DMS153 treated with DMSO at 0.1 percent for 48 hours (cell line): ENCODE measurements around the gene DMD.

Experiments
- DNase-seq: peaks from one replicate; lab custom pipeline; 2025; ENCODE audit not compliant: unreplicated experiment; lab: John Stamatoyannopoulos, UW

Gene DMD

DNA sequence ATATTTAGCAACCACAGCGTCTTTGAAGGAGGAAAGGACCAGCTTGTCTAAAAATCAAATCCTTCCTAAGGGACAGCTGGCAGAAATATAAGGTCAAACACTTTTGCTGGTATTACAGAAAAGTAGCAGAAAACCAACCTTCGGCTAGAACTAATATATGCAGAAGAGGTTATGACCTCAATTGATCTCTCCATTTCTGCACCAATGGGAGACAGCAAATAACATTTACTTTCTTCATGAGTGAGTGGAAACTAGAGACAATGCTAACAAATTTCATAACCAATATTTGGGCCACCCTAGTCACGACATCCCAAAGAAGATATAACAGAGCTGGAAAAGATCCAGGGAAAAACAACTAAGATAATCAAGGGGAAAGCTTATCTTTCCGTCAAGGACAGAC is 1892.5 kb downstream of the DMD start:
- DNase-seq: no peak

DNA sequence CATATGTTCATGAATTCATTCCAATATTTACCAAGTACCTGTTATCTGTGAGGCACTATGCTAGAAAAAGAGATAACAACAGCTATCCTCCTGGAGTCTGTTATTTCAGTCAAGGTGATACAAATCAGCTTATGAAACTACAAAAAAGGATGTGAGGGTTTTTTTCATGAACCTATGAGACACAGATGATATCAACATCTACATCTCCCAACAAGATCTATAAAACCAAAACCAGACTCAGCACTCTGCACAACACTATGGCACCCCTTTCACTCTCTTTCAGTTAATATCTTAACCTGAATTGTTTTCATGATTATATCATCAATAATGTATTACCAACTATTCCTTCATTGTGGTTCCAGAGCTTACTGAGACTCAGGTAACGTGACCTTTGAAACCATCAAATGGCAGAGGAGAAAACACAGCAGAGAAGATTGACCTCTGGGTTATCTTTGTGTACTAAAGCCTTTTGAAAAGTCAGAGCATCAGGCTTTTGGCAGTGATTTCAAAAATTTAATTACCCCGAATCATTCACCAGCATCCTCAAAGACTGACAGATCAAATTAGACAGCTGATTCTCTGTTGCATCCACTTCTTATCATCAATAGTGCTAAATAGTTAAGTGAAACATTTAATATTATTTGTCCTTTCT is 1894.9 kb downstream of the DMD start:
- no peak for DNase-seq

- DNase-seq: no peak
Measured at GRCh38 chrX:31314921-31315320, 1896.4 kb downstream of the DMD start.

GRCh38 chrX:31307952-31308351 is 1903.4 kb downstream of the DMD start:
- DNase-seq: no peak

GRCh38 chrX:31302573-31303075 is 1908.7 kb downstream of the DMD start:
- no peak for DNase-seq

GRCh38 chrX:31301941-31302340 is 1909.4 kb downstream of the DMD start:
- DNase-seq: no peak

DNA sequence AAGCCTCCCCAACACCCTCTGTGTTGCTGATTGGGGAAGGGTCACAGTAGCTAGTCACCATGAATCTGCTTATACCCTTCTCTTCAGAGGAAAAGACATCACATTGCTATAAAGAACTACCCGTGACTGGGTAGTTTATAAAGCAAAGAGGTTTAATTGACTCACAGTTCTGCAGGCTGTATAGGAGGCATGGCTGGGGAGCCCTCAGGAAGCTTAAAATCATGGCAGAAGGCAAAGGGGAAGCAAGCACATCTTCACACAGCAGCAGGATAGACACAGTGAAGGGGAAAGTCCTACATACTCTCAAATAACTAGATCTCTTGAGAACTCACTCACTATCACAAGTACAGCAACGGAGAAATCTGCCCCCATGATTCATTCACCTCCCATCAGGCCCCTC is 1910.1 kb downstream of the DMD start:
- no peak for DNase-seq

DNA sequence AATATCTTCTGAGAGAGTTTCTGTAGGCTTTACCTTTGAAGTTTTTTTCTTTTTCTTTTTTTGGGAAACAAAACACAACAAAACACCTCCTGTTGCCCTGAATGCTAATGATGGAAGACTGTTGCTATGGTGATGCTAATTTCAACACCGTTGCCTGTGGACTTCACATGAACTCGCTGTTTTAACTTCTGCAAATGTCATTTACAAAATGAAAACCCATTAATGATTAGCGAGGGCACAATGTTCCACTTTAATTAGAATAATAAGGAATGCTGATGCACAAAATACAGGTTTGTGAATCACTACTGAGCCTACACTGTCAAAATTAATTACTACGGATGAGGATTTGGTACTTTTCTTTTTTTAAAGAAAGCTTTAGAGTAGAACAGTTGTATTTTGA is 1912.4 kb downstream of the DMD start:
- no peak for DNase-seq

GRCh38 chrX:31297881-31298280 is 1913.5 kb downstream of the DMD start:
- no peak for DNase-seq

DNA sequence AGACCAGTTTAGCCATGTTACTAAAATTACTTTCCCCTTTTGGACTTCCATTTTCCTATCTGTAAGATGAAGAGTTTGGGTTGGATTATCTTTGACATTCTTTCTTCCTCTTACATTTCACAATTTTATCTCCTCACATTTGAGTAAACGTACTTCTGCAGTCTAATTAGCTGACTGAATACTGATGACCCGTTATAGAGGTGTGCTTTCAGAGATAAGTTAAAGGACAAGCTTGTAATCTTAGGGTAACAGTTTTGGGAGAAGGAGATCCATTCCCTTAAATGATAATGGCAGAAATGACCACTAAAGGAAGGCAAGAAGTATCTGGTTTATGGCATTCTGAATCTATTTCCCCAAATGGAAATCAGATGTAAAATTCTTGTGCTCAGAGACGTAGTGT is 1916.9 kb downstream of the DMD start:
- no peak for DNase-seq

DNA sequence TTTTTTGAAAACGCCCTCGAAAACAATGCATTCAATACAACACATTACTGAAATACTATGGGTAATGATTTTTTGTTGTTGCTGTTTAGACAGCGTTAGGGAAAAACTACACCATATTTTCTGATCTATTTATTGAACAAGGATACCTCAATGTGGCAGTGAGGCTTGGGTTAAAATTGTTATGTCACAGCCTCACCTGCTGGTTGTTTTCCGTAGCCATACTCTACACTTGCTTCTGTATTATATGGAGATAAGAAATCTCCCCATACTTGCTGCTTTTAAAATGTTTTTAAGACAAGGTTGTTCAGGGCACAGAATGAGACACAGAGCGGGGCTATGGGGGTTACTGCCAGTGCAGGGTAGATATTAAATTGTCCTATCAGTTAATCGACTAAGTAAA is 1917.9 kb downstream of the DMD start:
- peak; percentile 2 for DNase-seq

GRCh38 chrX:31291131-31291530 is 1920.2 kb downstream of the DMD start:
- no peak for DNase-seq

DNA sequence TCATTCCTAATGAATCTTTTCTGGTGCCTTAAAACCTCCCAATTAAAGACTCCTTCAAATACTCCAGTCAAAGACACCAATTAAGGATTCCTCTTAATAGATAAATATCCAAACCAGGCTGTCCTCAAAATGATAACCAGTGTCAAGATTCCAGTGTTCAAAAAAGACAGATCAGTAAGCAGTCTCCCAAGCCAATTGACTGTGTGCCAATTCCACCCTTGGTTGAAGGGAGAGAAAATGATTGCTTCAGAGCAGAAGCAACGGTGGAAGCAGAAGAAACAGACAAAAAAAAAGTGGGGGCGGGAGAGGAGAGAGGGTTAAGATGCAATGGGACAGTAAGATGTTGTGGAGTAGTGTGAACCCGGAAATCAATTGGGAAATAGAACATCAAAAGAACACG is 1923.5 kb downstream of the DMD start:
- no peak for DNase-seq

GRCh38 chrX:31280580-31280979 is 1930.8 kb downstream of the DMD start:
- DNase-seq: no peak

GRCh38 chrX:31279359-31279758 is 1932.0 kb downstream of the DMD start:
- DNase-seq: no peak

- DNase-seq: no peak
Measured at GRCh38 chrX:31272472-31272775, 1938.9 kb downstream of the DMD start.

DNA sequence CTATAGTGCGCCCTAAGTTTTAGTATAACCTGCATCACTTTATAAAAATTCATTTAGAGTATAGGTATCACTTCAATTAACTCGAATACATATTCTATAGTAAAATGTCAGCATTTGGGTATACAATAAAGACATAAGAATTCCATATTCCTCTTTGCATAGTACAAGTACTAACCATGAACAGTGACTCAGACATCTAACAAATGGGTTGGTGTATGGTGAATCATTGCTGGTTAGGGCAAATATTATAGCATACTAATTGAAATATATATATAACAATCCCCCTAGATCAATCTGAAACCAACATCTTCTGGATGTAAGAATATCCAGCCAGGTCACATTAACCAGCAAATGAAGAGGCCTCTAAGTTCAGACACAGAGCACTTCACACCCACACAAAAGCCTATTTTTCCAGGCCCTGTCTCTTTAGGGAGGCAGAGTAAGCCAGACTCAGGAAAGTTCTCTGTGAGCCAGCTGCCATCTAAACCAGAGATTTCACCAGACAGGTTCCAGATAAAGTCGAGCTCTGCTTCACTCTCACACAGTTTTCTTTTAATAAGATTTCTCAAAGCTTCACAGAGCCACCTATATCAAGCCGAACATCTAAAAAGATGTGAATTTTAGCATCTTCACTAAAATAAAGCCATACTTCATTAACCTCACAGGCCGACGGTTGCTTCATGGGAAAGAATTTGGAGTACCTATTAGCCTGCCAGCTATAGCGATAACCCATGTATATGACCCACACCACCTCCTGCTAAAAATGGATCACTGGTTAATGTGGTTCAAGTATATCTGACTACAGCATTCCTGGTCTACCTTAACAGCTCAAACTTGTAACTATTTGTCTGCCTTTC is 1939.5 kb downstream of the DMD start:
- no peak for DNase-seq

- DNase-seq: no peak
Measured at GRCh38 chrX:31269914-31270313, 1941.4 kb downstream of the DMD start.

GRCh38 chrX:31268359-31268758 is 1943.0 kb downstream of the DMD start:
- DNase-seq: no peak

- no peak for DNase-seq
Measured at GRCh38 chrX:31266203-31267076, 1944.9 kb downstream of the DMD start.

DNA sequence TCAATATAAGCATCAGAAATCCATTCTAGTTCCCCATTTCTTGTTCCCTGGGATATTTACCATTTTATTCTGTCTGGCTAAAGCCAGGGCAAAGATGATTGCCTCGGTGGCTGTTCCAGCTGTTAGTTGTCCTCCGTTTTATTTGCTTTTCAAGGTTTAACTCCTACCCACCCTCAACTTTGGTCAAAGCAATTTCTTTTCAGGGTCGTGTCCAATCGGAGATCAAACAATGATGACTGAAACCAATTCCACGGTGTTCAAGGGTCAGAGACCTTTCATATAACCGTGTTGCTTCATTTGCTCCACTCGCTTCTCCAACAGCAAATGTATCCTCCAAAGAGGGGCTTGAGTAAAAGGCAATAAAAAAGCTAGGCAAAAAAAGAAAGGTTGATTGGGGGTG is 1946.0 kb downstream of the DMD start:
- no peak for DNase-seq

DNA sequence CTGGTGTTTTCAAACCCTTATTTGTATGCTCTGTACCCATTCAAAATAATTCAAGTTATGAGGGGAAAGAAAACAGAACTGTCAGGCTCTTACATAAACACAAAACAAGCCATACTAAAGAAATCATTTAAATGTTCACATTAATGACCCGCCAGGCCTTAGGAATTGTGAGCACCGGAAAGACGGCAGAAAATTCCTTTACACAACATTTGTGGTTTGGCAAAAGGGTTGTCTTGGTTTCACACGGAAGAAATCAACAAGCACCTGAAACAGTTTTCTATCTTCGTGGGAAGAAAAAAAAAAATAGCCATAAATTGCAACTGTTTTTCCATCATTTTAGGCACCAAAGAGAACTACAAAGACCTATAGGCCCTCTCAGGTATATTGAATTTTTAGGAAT is 1951.0 kb downstream of the DMD start:
- no peak for DNase-seq
